Dermis microvascular lymphatic vessel endothelial cell (primary cell): ENCODE measurements around the gene MCM8. TPM values are rescaled to one million over a fixed set of nuclear protein-coding genes. Genes with fewer than 3 reads are reported as not detected.
"Not testable (repeated sequence)": the region's sequence is repeated elsewhere in the genome, so short reads cannot be mapped to it uniquely, and the experiment has no call there.

Experiments
- DNase-seq, 2 donors: peaks; one replicate each; pipeline versions ENCODE4 v3.0.0 to v3.0.0-alpha.2; 2010; ENCODE audit warnings: low read depth in 2 of 2
- total RNA-seq: library from RNA; depleted of rRNA; stranded (reverse); fragments of >200 nt; gene quantifications from 2 replicates; pipeline ENCODE4 v1.2.1, GENCODE V29; 2014

MCM8 gene
- total RNA-seq, 1 donor from 2014 or later, result 5.9 TPM

DNA sequence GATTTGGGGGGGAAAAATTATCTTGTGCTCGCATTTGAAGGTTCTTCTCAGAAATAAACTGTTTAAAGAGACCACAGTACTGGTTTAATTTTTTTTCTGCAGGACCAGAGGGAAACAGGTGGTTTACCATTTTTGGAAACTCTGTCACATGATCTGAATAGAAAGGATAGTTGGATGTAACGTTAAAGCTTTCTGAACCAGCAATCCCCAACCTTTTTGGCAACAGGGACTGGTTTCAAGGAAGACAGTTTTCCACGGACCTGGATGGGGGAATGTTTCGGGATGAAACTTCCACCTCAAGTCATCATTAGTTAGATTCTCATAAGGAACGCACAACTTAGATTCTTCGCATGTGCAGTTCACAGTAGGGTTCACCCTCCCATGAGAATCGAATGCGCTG is 50.4 kb downstream of the MCM8 start:
- DNase-seq, result no peak

DNA sequence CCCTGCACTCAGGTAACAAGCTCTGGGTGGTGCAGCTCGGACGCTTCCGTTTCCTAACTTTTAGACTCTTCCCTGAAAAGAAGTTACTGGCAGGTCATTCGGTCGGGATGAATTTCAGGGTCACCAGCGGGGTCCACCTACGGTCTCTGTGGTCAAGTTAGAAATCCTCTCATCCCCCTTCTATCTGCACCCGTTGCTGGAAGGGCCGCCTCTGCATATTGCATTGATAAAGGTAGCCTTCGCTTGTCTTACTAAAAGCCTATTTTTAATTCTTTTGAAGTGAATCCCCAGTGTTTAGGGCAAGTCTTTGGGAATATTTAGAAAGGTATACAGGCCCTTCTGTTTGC is 56.1 kb downstream of the MCM8 start:
- DNase-seq, result no peak

DNA sequence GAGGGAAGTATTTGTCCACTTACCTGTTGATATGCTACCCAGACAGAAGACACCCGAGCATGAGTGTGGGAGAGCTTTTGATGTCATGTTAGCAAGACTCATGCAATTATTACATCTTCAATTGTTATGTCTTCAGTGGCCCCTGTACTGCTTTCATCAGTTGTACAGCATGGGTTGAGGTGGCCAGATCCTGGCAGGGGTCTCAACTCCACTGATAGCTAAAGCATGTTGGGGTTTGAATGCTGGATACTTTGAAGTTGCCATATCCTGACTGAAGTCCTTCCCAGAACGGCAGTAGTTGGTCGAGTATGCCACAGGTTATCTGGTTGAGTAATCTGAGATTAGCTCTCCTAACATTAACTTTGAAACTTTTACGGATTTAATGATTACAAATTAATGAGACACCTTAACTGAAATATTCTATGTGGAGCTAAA is 56.7 kb downstream of the MCM8 start:
- no peak for DNase-seq

DNA sequence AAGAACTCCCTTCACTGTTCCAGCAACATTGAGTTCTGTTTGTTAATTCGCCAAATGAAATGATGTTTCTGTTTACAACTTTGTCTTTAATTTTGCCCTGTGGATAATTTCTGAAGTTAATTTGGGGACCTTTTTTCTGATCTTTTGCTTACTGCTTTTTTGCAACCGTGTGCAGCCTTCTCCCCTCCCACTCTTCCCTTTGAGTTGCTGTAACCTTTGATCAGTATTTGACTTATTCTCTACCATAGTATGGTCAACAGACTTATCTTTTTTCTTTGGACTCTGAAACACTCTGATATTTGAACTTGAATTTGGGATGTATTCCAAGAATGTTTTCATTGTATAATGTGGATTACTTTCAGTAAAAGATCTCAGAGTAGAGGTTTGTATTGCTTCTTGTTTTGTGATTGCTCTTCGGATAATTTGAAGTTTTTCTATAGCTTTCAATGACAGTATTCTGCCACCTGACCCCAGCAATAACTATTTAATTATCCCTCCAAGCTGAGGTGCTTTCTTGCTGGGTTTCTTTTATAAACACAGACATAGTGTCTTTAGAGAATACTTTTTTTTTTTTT is 57.2 kb downstream of the MCM8 start:
- DNase-seq, result no peak

- peak in 1 of 2 donors; percentile 73 for DNase-seq
Observed at GRCh38 chr20:6008254-6008653, 57.8 kb downstream of the MCM8 start.

DNA sequence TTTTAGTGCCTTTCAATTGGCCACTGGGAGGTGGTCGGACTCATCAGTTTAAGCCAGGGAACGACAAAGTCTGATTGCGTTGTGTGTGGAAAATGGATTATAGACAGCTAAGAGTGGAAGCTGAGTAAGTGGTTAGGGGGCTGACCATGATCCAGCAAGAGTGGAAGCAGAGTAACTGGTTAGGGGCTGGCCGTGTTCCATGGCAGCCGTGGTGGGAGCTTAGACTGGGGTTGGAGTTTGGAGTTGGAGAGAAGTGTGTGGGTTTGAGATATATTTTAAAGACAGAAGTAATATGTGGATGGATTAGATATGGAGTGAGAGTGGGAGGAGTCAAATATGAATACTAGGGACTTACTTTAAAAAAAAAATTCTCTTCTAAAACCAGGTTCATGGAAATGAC is 61.7 kb downstream of the MCM8 start:
- no peak for DNase-seq

- no peak for DNase-seq
Observed at GRCh38 chr20:6014017-6014416, 63.6 kb downstream of the MCM8 start.

- DNase-seq, result no peak
Observed at GRCh38 chr20:6014957-6015356, 64.5 kb downstream of the MCM8 start.

DNA sequence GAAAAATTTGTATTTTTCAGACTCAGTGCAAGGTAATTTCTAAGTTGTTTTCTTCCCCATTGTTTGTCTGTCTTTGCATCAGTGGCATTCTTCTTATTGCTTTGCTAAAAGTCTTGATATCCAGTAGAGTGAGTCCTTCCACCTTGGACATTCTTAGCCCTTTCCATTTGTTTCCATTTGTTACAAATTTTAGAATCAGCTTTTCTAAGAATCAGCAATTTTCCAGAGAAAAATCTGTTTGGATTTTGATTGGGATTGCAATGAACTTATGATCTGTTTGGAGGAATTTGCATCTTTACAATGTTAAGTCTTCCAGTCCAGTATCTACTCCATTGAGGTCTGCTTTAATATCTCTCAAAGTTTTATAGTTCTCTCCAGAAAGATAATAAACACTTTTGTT is 67.0 kb downstream of the MCM8 start:
- no peak for DNase-seq

DNA sequence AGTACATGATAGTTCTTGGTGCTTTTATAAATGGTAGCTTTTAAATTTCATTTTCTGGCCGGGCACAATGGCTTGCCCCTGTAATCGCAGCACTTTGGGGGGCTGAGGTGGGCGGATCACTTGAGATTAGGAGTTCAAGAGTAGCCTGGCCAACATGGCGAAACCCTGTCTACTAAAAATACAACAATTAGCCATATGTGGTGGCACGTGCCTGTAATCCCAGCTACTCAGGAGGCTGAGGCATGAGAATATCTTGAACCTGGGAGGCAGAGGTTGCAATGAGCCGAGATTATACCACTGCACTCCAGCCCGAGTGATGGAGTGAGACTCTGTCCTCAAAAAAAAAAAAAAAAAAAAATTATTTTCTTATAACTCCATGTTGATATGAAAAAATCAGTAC is 67.4 kb downstream of the MCM8 start:
- no peak for DNase-seq

DNA sequence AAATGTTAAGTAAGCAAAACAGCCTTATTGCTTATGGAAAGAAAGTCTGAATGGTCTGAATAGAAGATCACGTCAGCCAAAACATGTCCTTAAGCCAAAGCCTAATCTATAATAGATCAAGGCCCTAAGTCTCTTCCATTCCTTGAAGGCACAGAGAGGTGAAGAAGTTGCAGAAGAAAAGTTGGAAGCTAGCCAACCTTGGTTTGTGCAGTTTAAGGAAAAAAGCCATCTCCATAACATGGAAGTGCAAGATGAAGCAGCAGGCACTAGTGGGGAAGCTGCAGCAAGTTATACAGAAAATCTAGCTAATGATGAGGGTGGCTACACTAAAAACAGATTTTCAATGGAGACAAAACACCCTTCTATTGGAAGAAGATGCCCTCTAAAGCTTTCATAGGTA is 74.3 kb downstream of the MCM8 start:
- DNase-seq, result no peak

GRCh38 chr20:6026051-6026450 is 75.6 kb downstream of the MCM8 start:
- no peak for DNase-seq

GRCh38 chr20:6028818-6029217 is 78.4 kb downstream of the MCM8 start:
- no peak for DNase-seq

DNA sequence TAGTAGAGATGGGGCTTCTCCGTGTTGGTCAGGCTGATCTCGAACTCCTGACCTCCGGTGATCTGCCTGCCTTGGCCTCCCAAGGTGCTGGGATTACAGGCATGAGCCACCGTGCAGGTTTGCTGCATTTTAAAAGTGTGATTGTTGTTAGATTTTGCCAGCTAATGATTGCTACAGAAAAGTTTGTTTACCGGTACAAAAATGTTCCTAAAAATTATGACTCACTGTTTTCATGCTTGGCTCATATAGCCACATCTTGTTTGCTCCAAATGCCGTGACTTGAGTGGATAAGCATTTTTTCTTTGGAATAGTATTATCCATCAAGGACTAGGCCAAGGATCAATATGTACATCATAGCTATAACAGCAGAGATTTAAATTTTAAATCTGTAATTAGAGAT is 79.1 kb downstream of the MCM8 start:
- DNase-seq, result no peak

DNA sequence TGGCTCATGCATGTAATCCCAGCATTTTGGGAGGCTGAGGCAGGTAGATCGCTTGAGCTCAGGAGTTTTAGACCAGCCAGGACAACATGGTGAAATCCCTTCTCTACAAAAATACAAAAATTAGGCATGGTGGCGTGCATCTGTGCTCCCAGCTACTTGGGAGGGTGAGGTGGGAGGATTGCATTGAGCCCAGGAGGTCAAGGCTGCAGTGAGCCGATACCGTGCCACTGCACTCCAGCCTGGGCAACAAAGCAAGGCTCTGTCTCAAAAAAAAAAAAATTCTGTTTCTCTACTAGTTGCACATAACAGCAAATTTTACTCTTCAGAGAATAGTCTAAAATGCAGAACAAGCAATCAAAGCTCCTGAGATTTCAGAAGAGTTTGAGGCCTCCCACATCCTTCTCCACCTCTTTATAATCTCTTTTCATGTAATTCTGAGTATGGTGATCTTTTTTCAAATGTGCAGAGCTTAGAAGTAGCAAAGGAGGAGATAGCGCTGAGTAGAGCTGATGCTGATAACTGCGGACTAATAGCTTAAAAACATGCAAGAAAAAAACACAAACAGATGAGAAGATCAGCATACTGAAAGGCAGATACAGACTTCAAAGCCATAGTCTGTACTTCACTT is 80.1 kb downstream of the MCM8 start:
- no peak for DNase-seq

DNA sequence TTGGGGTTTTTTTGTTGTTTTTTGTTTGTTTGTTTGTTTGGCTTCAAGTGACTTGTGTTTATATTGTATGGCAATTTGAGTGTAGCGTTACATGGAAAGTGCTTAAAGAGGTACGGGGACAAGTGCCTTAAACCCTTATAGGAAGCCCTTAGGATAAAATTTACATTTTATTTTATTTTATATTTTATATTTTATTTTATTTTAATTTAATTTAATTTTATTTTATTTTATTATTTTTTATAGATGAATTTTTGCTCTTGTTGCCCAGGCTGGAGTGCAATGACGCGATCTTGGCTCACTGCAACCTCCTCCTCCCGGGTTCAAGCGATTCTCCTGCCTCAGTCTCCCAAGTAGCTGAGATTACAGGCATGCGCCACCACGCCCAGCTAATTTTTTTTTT is 82.5 kb downstream of the MCM8 start:
- not testable (repeated sequence) for DNase-seq

DNA sequence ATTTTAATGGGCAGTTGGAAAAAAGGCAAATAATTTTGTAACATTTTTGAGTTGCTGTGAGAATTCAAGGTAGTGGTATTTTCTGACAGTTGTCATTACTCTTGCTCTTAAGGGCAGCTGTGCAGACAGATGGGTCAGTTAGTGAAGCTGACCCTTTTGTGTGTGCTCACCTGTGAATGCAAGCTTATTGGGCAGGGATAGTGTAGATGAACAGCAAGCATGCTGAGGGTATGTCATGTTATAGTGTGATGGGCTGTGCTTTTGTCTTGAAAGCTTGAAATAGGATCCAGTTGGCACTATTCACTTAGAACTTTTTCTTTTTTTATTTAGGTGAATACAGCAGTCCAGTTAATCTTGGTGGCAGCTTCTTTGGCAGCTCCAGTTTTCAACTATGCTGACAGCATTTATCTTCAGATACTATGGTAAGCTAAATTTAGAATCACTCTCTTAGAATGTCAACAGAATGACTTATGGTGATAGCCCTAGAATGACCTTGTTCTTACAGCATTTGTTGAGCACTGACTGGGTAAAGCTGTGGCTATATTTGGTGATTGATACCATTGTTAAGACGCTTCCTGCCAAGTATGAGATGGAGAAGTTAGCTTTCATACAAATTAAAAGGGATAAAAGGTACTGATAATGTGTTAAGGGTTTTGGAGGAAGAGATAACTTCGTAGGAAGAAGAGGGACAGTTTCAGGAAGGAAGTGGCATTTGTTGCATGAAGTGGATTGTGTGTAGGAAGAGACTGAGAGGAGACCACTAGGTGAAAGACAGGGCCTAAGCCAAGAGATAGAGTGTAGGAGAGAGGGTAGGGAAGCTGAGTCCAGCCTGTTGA is 83.9 kb downstream of the MCM8 start:
- DNase-seq, result peak in 1 of 2 donors; percentile 71

DNA sequence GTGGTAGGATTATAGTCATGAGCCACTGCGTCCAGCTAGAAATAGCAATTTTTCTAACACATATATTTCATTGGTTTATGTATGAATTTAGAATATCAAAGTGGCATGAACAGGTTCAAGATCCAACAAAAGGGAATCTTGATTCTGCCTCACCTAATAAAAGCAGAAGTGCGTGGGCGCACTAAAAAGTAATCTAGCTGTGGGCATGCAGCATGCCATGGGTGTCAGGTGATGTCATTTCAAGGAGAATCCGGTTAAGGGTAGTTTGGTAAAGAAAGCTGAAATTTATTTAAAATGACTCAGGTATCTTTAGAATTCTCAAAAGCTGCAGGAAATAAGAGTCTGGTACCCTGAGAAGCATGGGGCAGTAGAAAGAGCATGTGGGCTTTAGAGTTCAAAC is 85.8 kb downstream of the MCM8 start:
- no peak for DNase-seq

- no peak for DNase-seq
Observed at GRCh38 chr20:6037082-6037481, 86.6 kb downstream of the MCM8 start.

- DNase-seq, result no peak
Observed at GRCh38 chr20:6038256-6038655, 87.8 kb downstream of the MCM8 start.

DNA sequence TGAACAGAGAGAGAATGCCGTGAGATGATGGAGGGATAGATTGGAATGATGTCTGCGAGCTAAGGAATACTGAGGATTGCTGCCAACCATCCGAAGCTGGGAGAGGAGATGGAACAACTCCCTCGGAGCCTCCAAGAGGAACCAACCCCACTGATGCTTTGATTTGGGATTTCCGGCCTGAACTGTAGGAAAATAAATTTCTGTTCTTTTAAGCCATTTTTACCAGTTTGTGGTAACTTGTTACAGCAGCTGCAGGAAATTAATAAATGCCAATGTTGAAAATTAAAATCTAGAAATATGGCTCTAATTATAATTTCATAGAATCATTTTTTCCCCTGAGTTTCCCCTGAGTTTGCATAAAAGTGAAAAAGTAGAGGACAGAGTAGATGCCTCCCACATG is 89.3 kb downstream of the MCM8 start:
- no peak for DNase-seq

GRCh38 chr20:6040540-6040939 is 90.1 kb downstream of the MCM8 start:
- no peak for DNase-seq
